Measurements from ENCODE around the gene MLXIPL.
"Not testable (repeated sequence)": the region's sequence is repeated elsewhere in the genome, so short reads cannot be mapped to it uniquely, and the experiment has no call there.

Gene MLXIPL

DNA sequence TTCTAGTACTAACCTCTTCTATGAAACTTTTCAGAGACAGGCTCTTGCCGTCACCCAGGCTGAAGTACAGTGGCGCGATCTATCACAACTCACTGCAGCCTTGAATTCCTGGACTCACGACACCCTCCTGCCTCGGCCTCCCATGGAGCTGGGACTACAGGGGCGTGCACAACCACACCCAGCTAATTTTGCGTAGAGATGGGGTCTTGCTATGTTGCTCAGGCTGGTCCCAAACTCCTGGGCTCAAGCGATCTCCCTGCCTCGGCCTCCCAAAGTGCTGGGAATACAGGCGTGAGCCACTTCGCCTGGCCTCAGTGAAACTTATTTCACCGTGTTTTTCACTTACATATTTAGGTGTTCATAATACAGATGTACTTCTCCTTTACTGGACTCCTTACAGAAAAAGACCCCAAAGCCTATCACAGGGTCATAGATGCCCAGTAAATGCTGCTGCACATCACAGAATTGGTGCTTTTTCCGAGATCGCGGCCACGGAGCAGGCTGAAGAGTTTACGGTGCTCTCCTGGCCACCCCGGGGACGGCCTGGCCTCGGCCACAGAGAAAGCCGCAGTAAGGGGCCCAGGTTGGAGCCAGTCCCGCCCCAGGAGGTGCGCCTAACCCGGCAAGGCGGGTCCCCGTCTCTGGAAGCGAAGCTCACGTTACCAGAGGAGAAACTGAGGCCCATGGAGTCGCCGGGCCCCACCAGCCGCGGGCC, 46.5 kb downstream of the MLXIPL start:
- no peak for DNase-seq

DNA sequence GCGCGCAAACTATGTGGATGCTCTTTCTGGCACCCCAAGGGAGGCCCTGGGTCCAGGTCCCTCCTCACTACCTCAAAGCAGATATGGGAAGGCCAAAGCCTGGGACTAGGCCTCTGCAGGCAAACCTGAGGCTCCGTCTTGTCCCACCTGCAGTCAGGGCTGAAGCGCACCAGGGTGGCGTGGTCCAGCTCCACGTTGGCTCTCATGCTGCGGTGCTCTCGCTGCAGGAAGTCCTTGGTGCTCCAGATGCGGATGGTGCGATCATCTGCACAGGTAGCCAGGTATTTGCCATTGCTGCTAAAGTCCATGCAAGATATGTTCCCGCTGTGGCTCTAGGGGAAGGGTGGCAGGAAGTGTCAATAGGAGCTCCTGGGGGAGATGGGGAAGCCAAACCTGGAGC, 50.5 kb downstream of the MLXIPL start:
- no peak for DNase-seq

DNA sequence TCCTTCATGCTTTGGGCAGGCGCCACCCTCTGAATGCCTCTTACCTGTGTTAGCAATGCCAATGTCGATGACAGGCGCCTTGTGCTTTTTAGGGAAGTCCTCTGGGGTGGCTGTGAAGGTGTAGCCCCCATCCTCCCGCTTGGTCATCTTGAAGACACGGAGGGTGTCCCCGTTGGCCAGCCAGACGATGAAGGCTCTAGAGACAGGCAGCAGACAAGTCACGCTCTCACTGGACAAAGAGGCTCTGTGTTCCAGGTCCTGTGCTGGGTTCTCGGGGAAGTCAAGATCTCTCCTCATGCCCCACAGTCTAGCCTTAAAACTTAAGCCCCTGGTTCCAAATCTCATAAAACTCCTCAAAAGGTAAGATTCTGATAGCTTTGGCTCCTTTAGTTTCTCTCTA, 51.0 kb downstream of the MLXIPL start:
- no peak for DNase-seq

- no peak for DNase-seq
Observed at GRCh38 chr7:73572767-73573186, 51.5 kb downstream of the MLXIPL start.

GRCh38 chr7:73570977-73571376, 53.3 kb downstream of the MLXIPL start:
- DNase-seq: no peak

DNA sequence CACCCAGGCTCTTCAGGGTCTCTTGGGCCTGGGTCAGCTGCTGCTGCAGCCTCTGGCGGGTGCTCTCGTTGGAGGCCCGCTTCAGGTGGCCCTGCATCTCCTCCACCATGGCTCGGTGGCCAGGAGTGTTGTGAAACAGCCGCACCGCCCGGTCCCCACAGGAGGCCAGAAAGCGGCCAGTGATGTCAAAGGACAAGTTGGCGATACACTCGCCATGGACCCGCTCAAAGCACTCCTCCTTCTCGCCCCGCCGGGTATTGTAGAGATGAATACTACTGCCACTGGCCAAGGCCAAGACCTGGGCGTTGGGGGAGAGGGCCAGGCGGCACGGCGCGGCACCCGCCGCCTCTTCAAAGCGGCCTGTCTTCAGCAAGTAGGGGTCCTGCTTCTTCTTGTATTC, 53.8 kb downstream of the MLXIPL start:
- no peak for DNase-seq

- DNase-seq: no peak
Observed at GRCh38 chr7:73569042-73569608, 55.2 kb downstream of the MLXIPL start.

DNA sequence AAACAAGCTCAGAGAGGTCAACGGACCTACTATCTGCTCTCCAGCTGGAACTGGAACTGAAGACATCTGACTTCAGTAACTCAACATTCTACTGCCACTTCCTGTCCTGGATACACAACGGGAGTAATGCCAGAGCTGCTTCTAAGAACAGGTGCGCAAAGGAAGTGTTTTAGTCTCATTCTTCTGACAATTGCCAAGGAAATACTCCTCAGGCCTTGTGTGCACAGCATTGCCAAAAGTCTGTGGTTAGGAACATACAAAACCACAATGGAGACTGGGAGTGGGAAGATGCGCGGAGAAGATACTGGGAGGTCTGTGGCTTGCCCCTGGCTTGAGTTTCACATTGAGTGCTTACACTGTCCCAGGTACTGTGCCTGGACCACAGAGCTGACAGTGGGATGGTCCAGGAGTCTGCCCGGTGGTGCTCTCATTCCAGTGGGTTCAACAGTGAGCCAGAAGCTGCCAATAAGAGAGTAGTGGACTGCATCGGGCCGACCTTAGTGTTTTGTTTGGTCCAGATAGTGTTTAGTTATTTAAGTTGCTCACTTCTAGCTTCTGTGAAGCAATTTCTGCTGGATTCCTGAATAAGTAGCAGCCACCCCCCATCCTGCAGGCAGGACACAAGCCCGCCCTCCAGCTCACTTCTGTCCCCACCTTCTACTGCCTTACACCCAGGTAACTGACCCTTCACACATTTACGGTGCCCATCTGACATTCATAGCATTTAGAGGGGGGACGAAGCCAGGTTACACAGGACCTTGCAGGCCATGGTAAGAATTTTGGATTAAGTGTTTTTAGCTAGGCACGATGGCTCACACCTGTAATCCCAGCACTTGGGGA, 56.3 kb downstream of the MLXIPL start:
- no peak for DNase-seq

DNA sequence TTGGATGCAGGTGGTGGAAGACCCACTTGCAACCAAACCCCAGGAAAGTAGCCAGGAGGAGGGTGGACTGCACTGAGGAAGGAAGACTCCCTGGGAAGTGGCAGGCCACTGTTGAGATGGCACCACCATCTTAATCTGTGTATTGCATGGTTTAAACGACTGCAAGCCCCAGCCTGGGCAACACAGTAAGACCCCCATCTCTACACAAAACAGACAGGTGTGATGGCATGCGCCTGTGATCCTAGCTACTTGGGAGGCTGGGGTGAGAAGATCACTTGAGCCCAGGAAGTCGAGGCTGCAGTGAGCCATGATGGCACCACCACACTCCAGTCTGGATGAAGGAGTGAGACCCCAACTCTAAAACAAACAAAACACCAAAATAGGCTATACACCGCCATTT, 57.2 kb downstream of the MLXIPL start:
- DNase-seq: no peak

GRCh38 chr7:73566431-73566830, 57.9 kb downstream of the MLXIPL start:
- not testable (repeated sequence) for DNase-seq

DNA sequence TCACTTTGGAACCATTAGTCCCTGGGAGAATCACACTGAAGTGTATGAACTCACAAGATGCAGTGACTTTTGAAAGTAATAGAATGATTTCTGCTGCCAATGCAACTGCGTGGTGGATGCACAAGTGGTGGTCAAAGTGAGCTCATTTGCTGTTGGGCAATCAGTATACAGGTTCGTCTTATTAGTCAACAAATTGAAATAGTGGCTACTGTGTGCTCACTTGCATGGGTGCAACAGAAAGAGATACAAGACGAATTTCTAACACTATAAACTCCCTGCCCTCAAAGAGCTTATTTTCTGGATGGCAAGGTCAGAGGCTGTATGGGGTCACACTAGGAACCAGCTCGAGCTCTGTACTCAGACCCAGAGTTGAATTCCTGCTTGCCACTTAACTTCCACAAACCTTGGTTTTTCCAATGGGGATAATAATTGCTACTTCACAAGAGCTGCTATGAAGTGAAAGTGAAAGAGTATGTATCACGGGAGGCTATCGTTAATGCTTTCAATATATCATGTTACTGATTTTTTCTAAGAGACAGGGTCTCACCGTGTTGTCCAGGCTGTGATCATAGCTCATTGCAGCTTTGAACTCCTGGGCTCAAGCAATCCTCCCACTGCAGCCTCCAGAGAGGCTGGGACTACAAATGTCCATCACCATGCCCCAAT, 58.5 kb downstream of the MLXIPL start:
- DNase-seq: no peak

- DNase-seq: no peak
Observed at GRCh38 chr7:73560109-73560835, 64.0 kb downstream of the MLXIPL start.

DNA sequence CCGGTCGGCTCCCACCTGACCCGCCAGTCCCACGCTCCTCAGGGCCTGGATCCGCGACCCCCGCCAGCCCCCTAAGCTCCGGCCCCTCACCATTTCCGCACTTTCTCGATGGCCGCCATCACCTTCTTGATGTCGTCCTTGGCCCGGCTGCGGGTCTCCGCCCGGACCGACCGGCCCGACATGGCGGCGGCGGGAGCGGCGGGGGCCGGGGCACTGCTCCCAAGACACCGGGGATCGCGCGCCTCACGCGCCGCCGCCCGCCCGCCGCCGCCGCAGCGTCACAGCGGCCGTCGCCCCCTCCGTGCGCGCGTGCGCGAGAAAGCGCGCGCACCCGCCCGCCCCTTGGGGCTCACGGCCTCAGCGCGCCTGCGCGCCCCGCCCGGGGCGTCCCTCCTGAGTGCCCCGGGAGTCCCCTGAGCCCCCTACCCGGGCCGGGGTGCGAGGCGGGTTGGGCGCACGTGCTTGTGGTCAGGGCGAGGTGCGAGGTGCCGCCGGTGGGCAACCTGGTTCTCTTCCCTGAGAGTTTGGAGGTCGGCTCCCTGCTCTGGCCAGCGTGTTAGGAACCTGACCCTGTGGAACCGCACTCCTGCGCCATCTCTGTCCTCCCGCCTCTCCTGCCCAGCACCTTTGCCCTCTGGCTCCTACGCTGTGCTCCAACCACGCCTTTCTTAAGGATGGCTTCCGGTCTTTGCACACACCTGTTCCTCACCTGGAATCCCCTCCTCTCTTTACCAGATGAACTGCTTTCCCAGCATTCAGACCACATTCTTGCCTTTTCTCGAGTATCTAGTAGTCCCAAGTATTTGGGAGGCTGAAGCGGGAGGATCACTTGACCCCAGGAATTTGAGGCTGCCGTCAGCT, 66.7 kb downstream of the MLXIPL start, which contains the start of gene BCL7B:
TSS of gene BCL7B (minus strand) at position 294 of the 861 bp plus-strand sequence. CDS start at position 182, 112 bp downstream.
- peak; percentile 80 to 84 for DNase-seq

DNA sequence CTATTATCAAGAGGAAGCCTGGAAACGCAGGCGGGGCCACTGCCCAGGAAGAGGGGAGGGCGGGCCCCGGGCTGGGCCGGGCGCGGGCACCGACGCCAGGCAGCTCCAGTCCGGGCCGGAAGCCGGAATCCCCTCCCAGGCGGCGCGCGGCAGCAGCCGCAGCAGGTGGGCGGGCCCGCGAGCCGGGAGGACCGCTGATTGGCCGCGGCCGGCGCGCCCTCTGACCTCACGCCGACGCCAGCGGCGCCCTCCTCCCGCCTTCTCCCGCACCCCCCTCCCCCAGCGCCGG, 67.3 kb downstream of the MLXIPL start:
- DNase-seq: peak; percentile 92 to 93

DNA sequence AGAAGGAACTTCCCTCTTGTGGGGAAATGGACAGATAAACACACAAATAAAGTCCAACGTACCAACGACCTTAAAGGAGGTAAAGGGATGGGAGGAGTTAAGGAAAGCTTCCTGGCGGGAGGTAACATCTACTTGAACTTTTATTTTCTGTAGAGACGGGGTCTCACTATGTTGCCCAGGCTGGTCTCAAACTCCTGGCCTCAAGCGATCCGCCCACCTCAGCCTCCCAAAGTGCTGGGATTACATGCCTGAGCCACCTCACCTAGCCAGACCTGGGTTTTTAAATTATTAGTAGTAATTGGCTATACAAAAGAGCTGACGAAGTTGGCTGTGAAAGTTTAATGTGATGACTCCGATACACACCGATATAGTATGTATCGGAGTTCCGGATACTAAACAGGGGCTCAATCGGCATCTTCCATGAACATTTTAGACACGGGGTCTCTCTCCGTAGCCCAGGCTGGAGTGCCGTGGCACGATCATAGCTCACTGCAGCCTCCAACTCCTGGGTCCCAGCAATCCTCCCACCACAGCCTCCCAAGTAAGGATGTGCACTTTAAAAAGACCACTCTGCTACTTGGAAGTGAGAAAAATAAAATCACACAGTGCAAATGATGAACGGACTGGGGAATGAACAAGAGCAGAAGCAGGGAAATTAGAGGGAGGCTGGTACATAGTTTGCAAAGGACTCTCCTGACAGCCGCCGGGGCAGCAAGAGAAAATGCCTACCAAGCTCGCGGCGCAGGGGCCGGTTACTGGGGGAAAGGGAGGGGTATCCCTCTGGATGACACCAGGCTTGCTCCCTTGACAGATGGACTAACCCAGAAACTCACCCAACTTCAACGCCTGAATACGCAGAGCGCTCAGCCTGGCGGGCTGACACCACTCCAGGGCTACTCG, 67.9 kb downstream of the MLXIPL start:
- DNase-seq: no peak

GRCh38 chr7:73555411-73555982, 68.8 kb downstream of the MLXIPL start:
- no peak for DNase-seq

GRCh38 chr7:73550093-73550492, 74.2 kb downstream of the MLXIPL start:
- DNase-seq: not testable (repeated sequence)

- DNase-seq: no peak
Observed at GRCh38 chr7:73549176-73549575, 75.1 kb downstream of the MLXIPL start.

- no peak for DNase-seq
Observed at GRCh38 chr7:73547841-73548240, 76.5 kb downstream of the MLXIPL start.

GRCh38 chr7:73544678-73545077, 79.6 kb downstream of the MLXIPL start:
- DNase-seq: no peak

Data from CD4-positive, alpha-beta T cell treated with Interleukin-4 for 1 hour (primary cell).